Gastroesophageal sphincter (tissue), 4 donors: ENCODE measurements around the gene MT1B. TPM values are rescaled to one million over a fixed set of nuclear protein-coding genes. Genes with fewer than 3 reads are reported as not detected.

ENCODE experiments used
- ATAC-seq: fragments of 150-250 bp; one replicate; pipeline ENCODE4 v1.9.1; 2016; ENCODE audit warnings: mild to moderate bottlenecking, moderate library complexity
- H3K27ac ChIP-seq, 4 donors: fragments of 200-600 bp; sonication (generic) in 3 of 4; 1 replicate in 3 of 4; 2 replicates in 1 of 4; pipeline ENCODE4 v1.5.1; 2016 to 2019
- H3K27me3 ChIP-seq: fragments of 200-600 bp; sonication (generic); one replicate; pipeline ENCODE4 v1.5.1; 2019
- H3K36me3 ChIP-seq, 2 donors: fragments of 200-600 bp; sonication (generic); one replicate each; pipeline ENCODE4 v1.5.1; 2019; ENCODE audit warnings: control low read depth in 1 of 2
- H3K4me1 ChIP-seq, 3 donors: fragments of 200-600 bp; sonication (generic); 1 replicate in 2 of 3; 2 replicates in 1 of 3; pipeline ENCODE4 v1.5.1; 2016 to 2019; ENCODE audit warnings: control low read depth in 2 of 3
- H3K4me3 ChIP-seq, 2 donors: fragments of 200-600 bp; sonication (generic); one replicate each; pipeline ENCODE4 v1.5.1; 2019; ENCODE audit warnings: mild to moderate bottlenecking in 1 of 2, moderate library complexity in 1 of 2
- H3K9me3 ChIP-seq, 3 donors: fragments of 200-600 bp; sonication (generic); one replicate each; pipeline ENCODE4 v1.5.1; 2017 to 2019; ENCODE audit warnings: control low read depth in 2 of 3
- EP300 ChIP-seq: sonication (generic); formaldehyde crosslinking; IDR thresholded peaks from one replicate; pipeline ENCODE4 v1.6.1; 2017; ENCODE audit warnings: antibody characterized with exemption, mild to moderate bottlenecking
- POLR2A ChIP-seq, 2 donors: fragments of 450-650 bp; IDR thresholded peaks; one replicate each; pipeline ENCODE4 v1.6.1; 2017; ENCODE audit warnings: antibody characterized with exemption in 2 of 2, mild to moderate bottlenecking in 2 of 2, moderate library complexity in 1 of 2
- POLR2AphosphoS5 ChIP-seq: sonication (generic); formaldehyde crosslinking; IDR thresholded peaks from one replicate; pipeline ENCODE4 v1.6.1; 2017; ENCODE audit warnings: antibody characterized with exemption
- WGBS, 2 donors: methylation state at CpG; one replicate each; pipeline ENCODE4 v1.1.5; 2018; ENCODE audit warnings: low coverage in 1 of 2; 5-methylcytosine and 5-hydroxymethylcytosine counted together
- total RNA-seq, 4 donors: library from RNA; depleted of rRNA; stranded (reverse); fragments of >200 nt; gene quantifications; one replicate each; pipeline ENCODE4 v1.1.0, GENCODE V29; 2016
- TF ChIP-seq, protein P1 (sequence below), 4 experiments: fragments of 200-600 bp in 2 of 4; fragments of 450-650 bp in 2 of 4; sonication (generic) in 1 of 4; IDR thresholded peaks; one replicate each; pipeline ENCODE4 v1.5.1; 2017 to 2019; ENCODE audit warnings: antibody characterized with exemption in 4 of 4, mild to moderate bottlenecking in 2 of 4, moderate library complexity in 2 of 4

MT1B gene
- total RNA-seq, 4 donors from 2014 or later = not detected

DNA sequence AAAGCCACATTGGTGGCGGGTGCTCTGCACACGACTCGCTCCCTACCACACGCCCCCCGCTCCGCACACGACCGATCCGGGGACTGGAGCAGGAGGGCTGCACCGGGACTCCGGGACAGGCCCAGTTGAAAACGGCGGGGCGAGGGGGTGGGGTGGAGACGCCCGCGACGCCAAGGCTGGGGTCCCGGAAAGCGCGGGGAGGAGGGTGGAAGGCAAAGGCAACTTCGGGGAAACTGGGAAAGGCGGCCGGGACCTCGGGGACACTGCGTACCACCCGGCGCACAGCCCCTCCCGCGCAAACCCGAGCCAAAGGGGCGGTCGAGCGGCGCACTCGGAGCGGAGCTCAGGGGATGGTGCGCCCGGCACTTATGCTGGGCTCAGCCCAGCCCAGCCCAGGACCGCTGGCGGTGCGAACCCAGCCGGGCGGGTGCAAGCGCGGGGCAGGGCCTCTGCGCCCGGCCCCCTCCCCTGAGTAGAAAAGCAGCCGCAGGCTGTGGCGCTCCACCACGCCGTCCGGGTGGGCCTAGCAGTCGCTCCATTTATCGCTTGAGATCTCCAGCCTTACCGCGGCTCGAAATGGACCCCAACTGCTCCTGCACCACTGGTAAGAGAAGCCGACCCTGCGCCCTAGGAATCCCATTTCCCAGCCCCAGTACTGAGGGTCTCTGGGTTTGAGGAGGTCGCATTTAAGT lies 19.4 kb upstream of the MT1B start, which contains the start of gene MT1M:
TSS of gene MT1M (plus strand) at position 504 of the 692 bp plus-strand sequence. CDS start at position 577, 73 bp downstream.
- Histone ChIP-seq H3K9me3 (no peaks in the 10 kb centered on the region), H3K27ac (peak within 1 kb of the TSS in 3 of 4 donors; percentile 77 to 81 (median 79)), H3K4me3 (peak within 1 kb of the TSS; percentile 26 to 53), H3K27me3 (peaks cover 48% of the 10 kb centered on the region), H3K36me3 (no peaks in the 10 kb centered on the region), H3K4me1 (peaks cover 0 to 34% (median 8%) of the 10 kb centered on the region in 3 donors)
- 8% methylated on average over 4 of the region's 61 CpGs; no CpG with 5 or more reads in 1 of the 2 donors for WGBS, 2 donors
- ATAC-seq = peak; percentile 82
- TF ChIP-seq POLR2AphosphoS5 (peak; percentile 84), EP300 (no peak), POLR2A (IDR thresholded peaks at IDR 0.05) (peak; percentile 43 to 68)
- TF ChIP-seq, protein P1, sequence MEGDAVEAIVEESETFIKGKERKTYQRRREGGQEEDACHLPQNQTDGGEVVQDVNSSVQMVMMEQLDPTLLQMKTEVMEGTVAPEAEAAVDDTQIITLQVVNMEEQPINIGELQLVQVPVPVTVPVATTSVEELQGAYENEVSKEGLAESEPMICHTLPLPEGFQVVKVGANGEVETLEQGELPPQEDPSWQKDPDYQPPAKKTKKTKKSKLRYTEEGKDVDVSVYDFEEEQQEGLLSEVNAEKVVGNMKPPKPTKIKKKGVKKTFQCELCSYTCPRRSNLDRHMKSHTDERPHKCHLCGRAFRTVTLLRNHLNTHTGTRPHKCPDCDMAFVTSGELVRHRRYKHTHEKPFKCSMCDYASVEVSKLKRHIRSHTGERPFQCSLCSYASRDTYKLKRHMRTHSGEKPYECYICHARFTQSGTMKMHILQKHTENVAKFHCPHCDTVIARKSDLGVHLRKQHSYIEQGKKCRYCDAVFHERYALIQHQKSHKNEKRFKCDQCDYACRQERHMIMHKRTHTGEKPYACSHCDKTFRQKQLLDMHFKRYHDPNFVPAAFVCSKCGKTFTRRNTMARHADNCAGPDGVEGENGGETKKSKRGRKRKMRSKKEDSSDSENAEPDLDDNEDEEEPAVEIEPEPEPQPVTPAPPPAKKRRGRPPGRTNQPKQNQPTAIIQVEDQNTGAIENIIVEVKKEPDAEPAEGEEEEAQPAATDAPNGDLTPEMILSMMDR (IDR thresholded peaks at IDR 0.05) = peak in 1 of 4 experiments; percentile 14

DNA sequence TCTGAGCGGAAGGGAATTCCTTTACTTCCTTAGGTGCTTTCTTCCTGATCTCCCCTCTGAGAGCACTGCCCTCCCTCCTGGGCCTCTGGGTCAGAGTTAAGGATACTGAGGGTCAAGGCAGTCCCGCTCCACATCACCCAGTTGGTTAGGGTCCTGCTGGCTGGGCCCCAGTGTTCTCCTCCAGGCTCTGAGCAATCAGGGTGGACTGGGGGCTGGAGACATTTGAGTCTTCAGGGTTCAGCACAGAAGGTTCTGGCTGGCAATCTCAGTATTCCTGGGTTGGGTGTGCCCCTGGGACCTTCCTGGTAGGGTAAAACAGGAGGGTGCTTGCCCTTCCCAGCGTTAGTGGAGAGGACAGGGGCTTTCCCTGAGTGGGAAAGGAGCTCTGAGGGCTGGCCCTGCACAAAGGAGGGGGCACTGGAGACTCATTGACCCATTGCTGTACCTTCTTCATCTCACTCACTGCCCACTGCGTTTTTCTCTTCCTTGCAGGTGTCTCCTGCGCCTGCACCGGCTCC lies 18.8 kb upstream of the MT1B start:
- Histone ChIP-seq H3K36me3 (no peaks in the 10 kb centered on the region), H3K27ac (peak overlapping the region in 3 of 4 donors; percentile 77 to 81 (median 79)), H3K4me3 (peak overlapping the region; percentile 26 to 53), H3K4me1 (peaks cover 0 to 36% (median 8%) of the 10 kb centered on the region in 3 donors), H3K27me3 (peaks cover 54% of the 10 kb centered on the region), H3K9me3 (no peaks in the 10 kb centered on the region)
- no peak for TF ChIP-seq POLR2AphosphoS5
- TF ChIP-seq POLR2A (IDR thresholded peaks at IDR 0.05) = no peak
- TF ChIP-seq, protein P1 (IDR thresholded peaks at IDR 0.05) = no peak
- no peak for TF ChIP-seq EP300
- ATAC-seq = no peak
- 20% methylated on average over 1 of the region's 6 CpGs for WGBS, 2 donors

DNA sequence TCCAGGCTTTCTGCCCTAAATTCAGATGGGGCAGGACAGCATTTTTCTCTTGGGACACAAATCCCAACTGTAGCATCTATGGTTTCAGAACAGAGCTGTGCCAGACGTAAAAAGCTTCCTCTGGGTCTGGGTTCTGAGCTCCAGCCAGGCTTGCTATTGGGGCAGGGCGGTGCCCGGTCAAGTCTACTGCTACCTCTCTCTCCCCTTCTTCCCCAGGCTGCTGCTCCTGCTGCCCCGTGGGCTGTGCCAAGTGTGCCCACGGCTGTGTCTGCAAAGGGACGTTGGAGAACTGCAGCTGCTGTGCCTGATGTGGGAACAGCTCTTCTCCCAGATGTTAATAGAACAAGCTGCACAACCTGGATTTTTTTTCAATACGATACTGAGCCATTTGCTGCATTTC lies 18.2 kb upstream of the MT1B start:
- 58 to 67% methylated on average over 1 to 4 of the region's 7 CpGs for WGBS, 2 donors
- Histone ChIP-seq H3K4me3 (peak overlapping the region in 1 of 2 donors; percentile 53), H3K27ac (peak overlapping the region in 2 of 4 donors; percentile 4 to 81)

DNA sequence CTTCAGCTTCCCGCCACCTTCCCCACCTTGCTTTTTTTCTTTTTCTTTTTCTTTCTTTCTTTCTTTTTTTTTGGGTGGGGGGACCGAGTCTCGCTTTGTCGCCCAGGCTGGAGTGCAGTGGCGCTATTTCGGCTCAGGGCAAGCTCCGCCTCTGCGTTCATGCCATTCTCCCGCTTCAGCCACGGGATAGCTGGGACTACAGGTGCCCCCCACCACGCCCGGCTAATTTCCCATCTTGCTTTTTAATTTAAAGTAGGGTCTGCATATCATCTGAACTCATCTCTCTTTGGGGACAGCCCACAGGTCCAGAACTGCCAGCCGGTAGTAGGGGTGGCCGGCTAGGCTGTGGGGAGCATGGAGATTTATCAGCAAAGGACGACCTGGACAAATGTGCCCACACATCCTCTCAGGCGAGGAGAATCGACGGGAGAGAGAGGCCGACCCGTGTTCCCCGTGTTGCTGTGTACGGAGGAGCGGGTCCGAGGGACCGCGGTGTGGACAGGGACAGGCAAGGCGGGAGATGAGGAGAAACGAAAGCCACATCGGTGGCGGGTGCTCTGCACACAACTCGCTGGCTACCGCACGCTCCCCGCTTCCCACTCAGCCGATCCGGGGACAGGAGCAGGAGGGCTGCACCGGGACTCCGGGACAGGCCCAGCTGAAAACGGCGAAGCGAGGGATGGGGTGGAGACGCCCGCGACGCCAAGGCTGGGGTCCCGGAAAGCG lies 16.8 kb upstream of the MT1B start:
- no peak overlapping the region for H3K27ac ChIP-seq
- ATAC-seq = no peak
- peak overlapping the region in 1 of 2 donors; percentile 53 for H3K4me3 ChIP-seq
- peaks cover 73% of the 10 kb centered on the region for H3K27me3 ChIP-seq
- peaks cover 0 to 51% (median 16%) of the 10 kb centered on the region in 3 donors for H3K4me1 ChIP-seq
- no peaks in the 10 kb centered on the region for H3K9me3 ChIP-seq
- 32 to 56% methylated on average over 1 to 10 of the region's 47 CpGs for whole genome bisulfite sequencing, 2 donors
- no peaks in the 10 kb centered on the region for H3K36me3 ChIP-seq
- TF ChIP-seq POLR2A (IDR thresholded peaks at IDR 0.05) (peak in 1 of 2 donors; percentile 9), POLR2AphosphoS5 (no peak)

More for the DNA sequence above, 18.2 kb upstream of the MT1B start:
- no peaks in the 10 kb centered on the region for H3K9me3 ChIP-seq
- TF ChIP-seq POLR2AphosphoS5 (no peak), EP300 (no peak), POLR2A (IDR thresholded peaks at IDR 0.05) (no peak)
- TF ChIP-seq, protein P1 (IDR thresholded peaks at IDR 0.05) = no peak
- peaks cover 60% of the 10 kb centered on the region for H3K27me3 ChIP-seq
- ATAC-seq = no peak
- H3K4me1 ChIP-seq = peaks cover 0 to 42% (median 12%) of the 10 kb centered on the region in 3 donors
- H3K36me3 ChIP-seq = no peaks in the 10 kb centered on the region

DNA sequence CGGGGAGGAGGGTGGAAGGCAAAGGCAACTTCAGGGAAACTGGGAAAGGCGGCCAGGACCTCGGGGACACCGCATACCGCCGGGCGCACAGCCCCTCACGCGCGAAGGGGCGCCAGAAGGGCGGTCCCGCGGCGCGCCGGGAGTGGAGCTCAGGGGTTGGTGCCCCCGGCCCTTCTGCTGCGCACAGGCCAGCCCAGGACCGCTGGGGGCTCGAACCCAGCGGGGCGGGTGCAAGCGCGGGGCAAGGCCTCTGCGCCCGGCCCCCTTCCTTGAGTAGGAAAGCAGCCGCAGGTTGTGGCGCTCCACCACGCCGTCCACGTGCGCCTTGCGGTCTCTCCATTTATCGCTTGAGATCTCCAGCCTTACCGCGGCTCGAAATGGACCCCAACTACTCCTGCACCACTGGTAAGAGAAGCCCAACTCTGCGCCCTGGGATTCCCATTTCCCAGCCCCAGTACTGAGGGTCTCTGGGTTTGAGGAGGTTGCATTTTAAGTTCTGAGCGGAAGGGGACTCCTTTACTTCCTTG lies 16.2 kb upstream of the MT1B start:
- no peak overlapping the region for H3K27ac ChIP-seq
- no peaks in the 10 kb centered on the region for H3K36me3 ChIP-seq
- TF ChIP-seq, protein P1 (IDR thresholded peaks at IDR 0.05) = no peak
- no peak for TF ChIP-seq EP300
- no peak for TF ChIP-seq POLR2AphosphoS5
- TF ChIP-seq POLR2A (IDR thresholded peaks at IDR 0.05) = no peak
- H3K27me3 ChIP-seq = peaks cover 80% of the 10 kb centered on the region
- WGBS, 2 donors = no CpG with 5 or more reads among the region's 40 CpGs
- ATAC-seq = no peak
- peak overlapping the region in 1 of 2 donors; percentile 53 for H3K4me3 ChIP-seq
- no peaks in the 10 kb centered on the region for H3K9me3 ChIP-seq
- peaks cover 0 to 51% (median 16%) of the 10 kb centered on the region in 3 donors for H3K4me1 ChIP-seq
